ENCODE results near the gene SLC35F1. TPM values are rescaled to one million over a fixed set of nuclear protein-coding genes. Genes with fewer than 3 reads are reported as not detected.

SLC35F1 gene
- polyA plus RNA-seq, 1 donor from 2014 or later, result 35.1 TPM

DNA sequence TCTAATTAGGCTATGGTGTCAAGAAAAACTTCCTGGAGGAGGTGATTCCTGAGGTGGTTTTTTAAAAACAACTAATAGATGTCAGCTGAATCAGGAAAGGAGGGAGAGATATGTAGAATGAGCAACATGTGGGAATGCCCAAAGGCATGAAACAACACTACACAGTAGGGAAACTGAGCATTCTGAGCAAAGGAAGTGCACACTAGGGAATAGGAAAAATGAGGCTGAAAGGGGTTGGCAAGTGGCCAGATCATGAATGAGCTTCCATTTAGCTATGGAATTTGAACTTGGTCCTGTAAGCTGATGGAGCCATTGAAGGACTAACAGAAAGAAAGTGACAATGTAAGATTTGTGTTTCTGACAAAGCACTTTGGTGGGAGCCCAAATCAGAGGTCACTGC is 16.9 kb upstream of the SLC35F1 start:
- Histone ChIP-seq H3K27me3 (ENCODE audit: insufficient read depth, low read depth, low read length) (no peaks in the 10 kb centered on the region), H4K20me1 (ENCODE audit: insufficient read depth) (no peaks in the 10 kb centered on the region), H3K79me2 (replicated peaks; ENCODE audit: insufficient read depth, low read length) (no peaks in the 10 kb centered on the region), H3K36me3 (ENCODE audit: insufficient read depth, low read length) (no peaks in the 10 kb centered on the region), H3K9ac (ENCODE audit: low read length) (no peak overlapping the region), H3K4me2 (ENCODE audit: low read length) (no peak overlapping the region), H2AFZ (ENCODE audit: low read depth, low read length) (no peak overlapping the region), H3K4me3 (ENCODE audit: low read length) (no peak overlapping the region), H3K9me2 (ENCODE audit: insufficient read depth, low read length) (no peaks in the 10 kb centered on the region), H3K9me3 (ENCODE audit: low read length) (no peaks in the 10 kb centered on the region), H3F3A (ENCODE audit: insufficient read depth, low read length, poor library complexity, severe bottlenecking) (no peaks in the 10 kb centered on the region), H3K27ac (ENCODE audit: low read length) (no peak overlapping the region)
- no peak for TF ChIP-seq EZH2 (IDR thresholded peaks at IDR 0.05; ENCODE audit: borderline replicate concordance, insufficient read depth, low read length, poor library complexity, severe bottlenecking)

DNA sequence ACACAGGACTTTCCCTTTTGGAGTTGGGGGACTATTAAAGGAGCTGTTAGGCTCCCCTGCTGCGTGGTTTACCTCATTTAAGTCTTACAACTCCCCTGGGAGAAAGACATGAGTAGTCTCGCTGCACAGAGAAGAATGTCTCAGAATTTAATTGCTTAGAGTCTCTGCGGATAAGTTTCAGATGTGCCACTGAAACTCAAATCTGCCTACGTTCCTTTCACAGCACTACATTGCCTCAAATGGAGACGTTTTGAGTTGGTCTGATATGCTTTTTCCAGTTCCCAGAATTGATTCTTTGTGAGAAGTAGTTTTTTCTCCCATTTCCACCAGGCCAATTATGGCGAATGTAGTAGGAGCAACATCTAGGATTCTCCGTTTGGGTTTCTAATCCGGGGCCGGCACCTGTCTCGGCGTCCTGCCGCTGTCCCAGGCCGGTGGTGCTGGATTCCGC is 532 bp upstream of the SLC35F1 start:
- H3K27me3 ChIP-seq (ENCODE audit: insufficient read depth, low read depth, low read length), result no peaks in the 10 kb centered on the region
- peak overlapping the region; percentile 59 for H2AFZ ChIP-seq (ENCODE audit: low read depth, low read length)
- peak overlapping the region; percentile 59 for H3K27ac ChIP-seq (ENCODE audit: low read length)
- no peaks in the 10 kb centered on the region for H4K20me1 ChIP-seq (ENCODE audit: insufficient read depth)
- H3F3A ChIP-seq (ENCODE audit: insufficient read depth, low read length, poor library complexity, severe bottlenecking), result peaks cover 4% of the 10 kb centered on the region
- no peaks in the 10 kb centered on the region for H3K9me2 ChIP-seq (ENCODE audit: insufficient read depth, low read length)
- no peaks in the 10 kb centered on the region for H3K36me3 ChIP-seq (ENCODE audit: insufficient read depth, low read length)
- no peak for TF ChIP-seq MXI1 (conservative IDR thresholded peaks at IDR 0.05; ENCODE audit: poor library complexity, severe bottlenecking)
- TF ChIP-seq, protein P1, sequence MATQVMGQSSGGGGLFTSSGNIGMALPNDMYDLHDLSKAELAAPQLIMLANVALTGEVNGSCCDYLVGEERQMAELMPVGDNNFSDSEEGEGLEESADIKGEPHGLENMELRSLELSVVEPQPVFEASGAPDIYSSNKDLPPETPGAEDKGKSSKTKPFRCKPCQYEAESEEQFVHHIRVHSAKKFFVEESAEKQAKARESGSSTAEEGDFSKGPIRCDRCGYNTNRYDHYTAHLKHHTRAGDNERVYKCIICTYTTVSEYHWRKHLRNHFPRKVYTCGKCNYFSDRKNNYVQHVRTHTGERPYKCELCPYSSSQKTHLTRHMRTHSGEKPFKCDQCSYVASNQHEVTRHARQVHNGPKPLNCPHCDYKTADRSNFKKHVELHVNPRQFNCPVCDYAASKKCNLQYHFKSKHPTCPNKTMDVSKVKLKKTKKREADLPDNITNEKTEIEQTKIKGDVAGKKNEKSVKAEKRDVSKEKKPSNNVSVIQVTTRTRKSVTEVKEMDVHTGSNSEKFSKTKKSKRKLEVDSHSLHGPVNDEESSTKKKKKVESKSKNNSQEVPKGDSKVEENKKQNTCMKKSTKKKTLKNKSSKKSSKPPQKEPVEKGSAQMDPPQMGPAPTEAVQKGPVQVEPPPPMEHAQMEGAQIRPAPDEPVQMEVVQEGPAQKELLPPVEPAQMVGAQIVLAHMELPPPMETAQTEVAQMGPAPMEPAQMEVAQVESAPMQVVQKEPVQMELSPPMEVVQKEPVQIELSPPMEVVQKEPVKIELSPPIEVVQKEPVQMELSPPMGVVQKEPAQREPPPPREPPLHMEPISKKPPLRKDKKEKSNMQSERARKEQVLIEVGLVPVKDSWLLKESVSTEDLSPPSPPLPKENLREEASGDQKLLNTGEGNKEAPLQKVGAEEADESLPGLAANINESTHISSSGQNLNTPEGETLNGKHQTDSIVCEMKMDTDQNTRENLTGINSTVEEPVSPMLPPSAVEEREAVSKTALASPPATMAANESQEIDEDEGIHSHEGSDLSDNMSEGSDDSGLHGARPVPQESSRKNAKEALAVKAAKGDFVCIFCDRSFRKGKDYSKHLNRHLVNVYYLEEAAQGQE (IDR thresholded peaks at IDR 0.05; ENCODE audit: borderline replicate concordance), result peak; percentile 20
- H3K4me2 ChIP-seq (ENCODE audit: low read length), result peak overlapping the region; percentile 47
- peak overlapping the region; percentile 60 for H3K9ac ChIP-seq (ENCODE audit: low read length)
- H3K4me3 ChIP-seq (ENCODE audit: low read length), result peak overlapping the region; percentile 93
- no peaks in the 10 kb centered on the region for H3K9me3 ChIP-seq (ENCODE audit: low read length)
- H3K79me2 ChIP-seq (replicated peaks; ENCODE audit: insufficient read depth, low read length), result peaks cover 27% of the 10 kb centered on the region

DNA sequence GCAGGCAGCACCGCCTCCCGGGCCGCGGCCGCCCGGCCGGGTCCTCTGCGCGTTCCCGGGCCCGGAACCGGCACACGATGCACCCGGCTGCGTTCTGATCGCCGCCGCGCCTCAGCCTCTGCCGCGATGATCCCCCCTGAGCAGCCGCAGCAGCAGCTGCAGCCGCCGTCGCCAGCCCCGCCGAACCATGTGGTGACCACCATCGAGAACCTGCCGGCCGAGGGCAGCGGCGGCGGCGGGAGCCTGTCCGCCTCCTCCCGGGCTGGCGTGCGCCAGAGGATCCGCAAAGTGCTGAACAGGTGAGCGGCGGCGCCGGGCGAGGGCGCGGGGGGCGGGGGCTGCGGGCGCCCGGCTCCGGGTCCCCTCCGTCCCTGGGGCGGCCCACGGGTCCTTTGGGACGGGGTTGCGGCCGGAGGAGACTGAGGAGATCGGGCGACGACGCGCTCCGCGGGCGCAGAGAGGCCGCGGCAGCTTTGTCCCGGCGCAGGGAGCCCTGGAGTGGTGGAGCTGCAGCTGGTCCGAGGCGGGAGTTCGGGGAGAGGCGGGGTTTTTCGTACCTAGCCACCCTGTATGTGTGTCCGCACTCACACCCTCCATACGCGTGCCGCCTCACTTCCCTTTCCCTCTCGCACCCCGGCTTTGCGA is 659 bp downstream of the SLC35F1 start:
- Histone ChIP-seq H3K9me2 (ENCODE audit: insufficient read depth, low read length) (no peaks in the 10 kb centered on the region), H3F3A (ENCODE audit: insufficient read depth, low read length, poor library complexity, severe bottlenecking) (peaks cover 4% of the 10 kb centered on the region), H3K27me3 (ENCODE audit: insufficient read depth, low read depth, low read length) (no peaks in the 10 kb centered on the region), H3K4me3 (ENCODE audit: low read length) (peak overlapping the region; percentile 93), H3K27ac (ENCODE audit: low read length) (peak overlapping the region; percentile 72), H3K9ac (ENCODE audit: low read length) (peak overlapping the region; percentile 76), H4K20me1 (ENCODE audit: insufficient read depth) (no peaks in the 10 kb centered on the region), H3K9me3 (ENCODE audit: low read length) (no peaks in the 10 kb centered on the region), H3K79me2 (replicated peaks; ENCODE audit: insufficient read depth, low read length) (peaks cover 39% of the 10 kb centered on the region), H2AFZ (ENCODE audit: low read depth, low read length) (peak overlapping the region; percentile 37), H3K36me3 (ENCODE audit: insufficient read depth, low read length) (no peaks in the 10 kb centered on the region), H3K4me2 (ENCODE audit: low read length) (peak overlapping the region; percentile 75)
- TF ChIP-seq EZH2 (IDR thresholded peaks at IDR 0.05; ENCODE audit: borderline replicate concordance, insufficient read depth, low read length, poor library complexity, severe bottlenecking), result no peak
- TF ChIP-seq SMC3 (conservative IDR thresholded peaks at IDR 0.05; ENCODE audit: poor library complexity), result no peak
- peak; percentile 7 for TF ChIP-seq POLR2AphosphoS5 (IDR thresholded peaks at IDR 0.05)
- TF ChIP-seq MXI1 (conservative IDR thresholded peaks at IDR 0.05; ENCODE audit: poor library complexity, severe bottlenecking), result peak; percentile 64
- TF ChIP-seq TAF1 (IDR thresholded peaks at IDR 0.05; ENCODE audit: low read depth), result no peak
- TF ChIP-seq, protein P1 (IDR thresholded peaks at IDR 0.05; ENCODE audit: borderline replicate concordance), result peak; percentile 25
- no peak for TF ChIP-seq EP300 (conservative IDR thresholded peaks at IDR 0.05; ENCODE audit: poor library complexity, severe bottlenecking)
- TF ChIP-seq, protein P2, sequence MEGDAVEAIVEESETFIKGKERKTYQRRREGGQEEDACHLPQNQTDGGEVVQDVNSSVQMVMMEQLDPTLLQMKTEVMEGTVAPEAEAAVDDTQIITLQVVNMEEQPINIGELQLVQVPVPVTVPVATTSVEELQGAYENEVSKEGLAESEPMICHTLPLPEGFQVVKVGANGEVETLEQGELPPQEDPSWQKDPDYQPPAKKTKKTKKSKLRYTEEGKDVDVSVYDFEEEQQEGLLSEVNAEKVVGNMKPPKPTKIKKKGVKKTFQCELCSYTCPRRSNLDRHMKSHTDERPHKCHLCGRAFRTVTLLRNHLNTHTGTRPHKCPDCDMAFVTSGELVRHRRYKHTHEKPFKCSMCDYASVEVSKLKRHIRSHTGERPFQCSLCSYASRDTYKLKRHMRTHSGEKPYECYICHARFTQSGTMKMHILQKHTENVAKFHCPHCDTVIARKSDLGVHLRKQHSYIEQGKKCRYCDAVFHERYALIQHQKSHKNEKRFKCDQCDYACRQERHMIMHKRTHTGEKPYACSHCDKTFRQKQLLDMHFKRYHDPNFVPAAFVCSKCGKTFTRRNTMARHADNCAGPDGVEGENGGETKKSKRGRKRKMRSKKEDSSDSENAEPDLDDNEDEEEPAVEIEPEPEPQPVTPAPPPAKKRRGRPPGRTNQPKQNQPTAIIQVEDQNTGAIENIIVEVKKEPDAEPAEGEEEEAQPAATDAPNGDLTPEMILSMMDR (IDR thresholded peaks at IDR 0.05; ENCODE audit: poor library complexity, severe bottlenecking), result no peak

Measured in neural cell (in vitro differentiated cells).